ENCODE results near the gene PIK3R5. TPM values are rescaled to one million over a fixed set of nuclear protein-coding genes. Genes with fewer than 3 reads are reported as not detected.

The PIK3R5 gene
- polyA plus RNA-seq, 1 donor (not counting 4 experiments of a cell fraction or from before 2014, with no cell fraction given), result not detected

GRCh38 chr17:8904201-8904600 is 61.3 kb downstream of the PIK3R5 start:
- Histone ChIP-seq H3K4me1 (ENCODE audit: control insufficient read depth, extremely low read depth, insufficient read depth, low read length) (no peaks in the 10 kb centered on the region), H3K36me3 (ENCODE audit: control insufficient read depth in 2 of 2, extremely low read depth in 1 of 2, insufficient read depth in 2 of 2, low read length in 2 of 2) (no peaks in the 10 kb centered on the region), H3K79me2 (ENCODE audit: control insufficient read depth, insufficient read depth, low read length) (no peaks in the 10 kb centered on the region), H3K27ac (ENCODE audit: control insufficient read depth, insufficient read depth, low read length) (no peak overlapping the region), H3K9ac (ENCODE audit: control insufficient read depth, extremely low read depth, insufficient read depth, low read length) (no peak overlapping the region), H2AFZ (ENCODE audit: control insufficient read depth, low read length) (no peak overlapping the region), H3K9me3 (ENCODE audit: control insufficient read depth, low read depth, low read length) (no peaks in the 10 kb centered on the region), H3K27me3 (ENCODE audit: control insufficient read depth, extremely low read depth, insufficient read depth, low read length) (no peaks in the 10 kb centered on the region), H3K9me1 (ENCODE audit: control insufficient read depth, extremely low read depth, insufficient read depth, low read length) (no peaks in the 10 kb centered on the region), H3K4me3 (ENCODE audit: control insufficient read depth in 2 of 3, extremely low read depth in 1 of 3, insufficient read depth in 2 of 3, low read depth in 1 of 3, low read length in 3 of 3) (no peak overlapping the region), H4K20me1 (ENCODE audit: control insufficient read depth, extremely low read depth, insufficient read depth, low read length) (no peaks in the 10 kb centered on the region), H3K4me2 (ENCODE audit: control insufficient read depth, extremely low read depth, insufficient read depth, low read depth, low read length) (no peak overlapping the region)
- dilution Hi-C loops (cut with MboI; ENCODE audit: extremely low pct_ligation_motif_present, low sequenced_read_pairs), result no loop called here
- TF ChIP-seq CTCF (optimal IDR thresholded peaks at IDR 0.05 in 1 of 3, IDR thresholded peaks at IDR 0.05 in 1 of 3, conservative IDR thresholded peaks at IDR 0.05 in 1 of 3; ENCODE audit: extremely low read depth in 1 of 3, insufficient read depth in 2 of 3, low read length in 3 of 3) (no peak), EZH2 (IDR thresholded peaks at IDR 0.05; ENCODE audit: low read length) (no peak)
- no peak for FAIRE-seq
- no peak for DNase-seq (ENCODE audit: low read depth, low spot score)

GRCh38 chr17:8900626-8901585 is 64.6 kb downstream of the PIK3R5 start:
- Histone ChIP-seq H2AFZ (ENCODE audit: control insufficient read depth, low read length) (no peak overlapping the region), H3K27ac (ENCODE audit: control insufficient read depth, insufficient read depth, low read length) (no peak overlapping the region), H3K27me3 (ENCODE audit: control insufficient read depth, extremely low read depth, insufficient read depth, low read length) (no peaks in the 10 kb centered on the region), H3K9ac (ENCODE audit: control insufficient read depth, extremely low read depth, insufficient read depth, low read length) (no peak overlapping the region), H3K79me2 (ENCODE audit: control insufficient read depth, insufficient read depth, low read length) (no peaks in the 10 kb centered on the region), H3K4me1 (ENCODE audit: control insufficient read depth, extremely low read depth, insufficient read depth, low read length) (no peaks in the 10 kb centered on the region), H3K9me3 (ENCODE audit: control insufficient read depth, low read depth, low read length) (no peaks in the 10 kb centered on the region), H3K9me1 (ENCODE audit: control insufficient read depth, extremely low read depth, insufficient read depth, low read length) (no peaks in the 10 kb centered on the region), H4K20me1 (ENCODE audit: control insufficient read depth, extremely low read depth, insufficient read depth, low read length) (no peaks in the 10 kb centered on the region), H3K36me3 (ENCODE audit: control insufficient read depth in 2 of 2, extremely low read depth in 1 of 2, insufficient read depth in 2 of 2, low read length in 2 of 2) (no peaks in the 10 kb centered on the region), H3K4me2 (ENCODE audit: control insufficient read depth, extremely low read depth, insufficient read depth, low read depth, low read length) (no peak overlapping the region), H3K4me3 (ENCODE audit: control insufficient read depth in 2 of 3, extremely low read depth in 1 of 3, insufficient read depth in 2 of 3, low read depth in 1 of 3, low read length in 3 of 3) (no peak overlapping the region)
- DNase-seq (ENCODE audit: low read depth, low spot score) (no peak), FAIRE-seq (no peak)
- TF ChIP-seq EZH2 (IDR thresholded peaks at IDR 0.05; ENCODE audit: low read length) (no peak), CTCF (optimal IDR thresholded peaks at IDR 0.05 in 1 of 3, IDR thresholded peaks at IDR 0.05 in 1 of 3, conservative IDR thresholded peaks at IDR 0.05 in 1 of 3; ENCODE audit: extremely low read depth in 1 of 3, insufficient read depth in 2 of 3, low read length in 3 of 3) (no peak)
- dilution Hi-C loops (cut with MboI; ENCODE audit: extremely low pct_ligation_motif_present, low sequenced_read_pairs), result no loop called here
